SH-SY5Y (cell line): ENCODE results near the gene UBAP2L.

Experiments
- GATA2 ChIP-seq: IDR thresholded peaks from 2 replicates; pipeline ENCODE4 v1.6.1; 2011; ENCODE audit warnings: mild to moderate bottlenecking, low read depth, low read length
- GATA3 ChIP-seq: IDR thresholded peaks from 2 replicates; pipeline ENCODE4 v1.6.1; 2011; ENCODE audit warnings: low read depth, mild to moderate bottlenecking, low read length, moderate library complexity

DNA sequence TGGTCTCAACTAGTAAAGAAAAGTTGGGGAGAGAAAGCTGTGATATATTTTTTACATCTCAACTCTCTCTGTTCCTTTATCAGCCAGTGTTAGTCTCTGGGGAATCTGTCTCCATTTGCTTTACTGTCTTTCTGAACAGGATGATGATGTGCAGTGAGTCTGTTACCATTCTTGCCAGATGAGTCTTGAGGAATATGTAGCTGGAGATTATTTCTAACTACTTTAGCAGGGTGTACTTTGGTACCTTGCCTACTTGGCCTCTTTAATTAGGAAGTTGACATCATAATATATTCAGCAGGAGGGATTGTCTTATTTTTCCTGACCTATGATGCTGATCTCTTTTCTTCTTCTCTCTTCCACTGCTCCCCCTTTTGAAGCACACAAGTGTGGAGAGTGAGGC lies 35.9 kb downstream of the UBAP2L start:
- TF ChIP-seq GATA3 (no peak), GATA2 (no peak)
